ENCODE measurements around the gene ITLN1.
"Not testable (repeated sequence)": the region's sequence is repeated elsewhere in the genome, so short reads cannot be mapped to it uniquely, and the experiment has no call there.

ITLN1 gene

GRCh38 chr1:160883581-160884513 lies 1.1 kb downstream of the ITLN1 start:
- DNase-seq (ENCODE audit: low read depth in 2 of 2), result no peak

- DNase-seq (ENCODE audit: low read depth in 2 of 2), result no peak
Observed at GRCh38 chr1:160882582-160882981, 2.4 kb downstream of the ITLN1 start.

- DNase-seq (ENCODE audit: low read depth in 2 of 2), result not testable (repeated sequence)
Observed at GRCh38 chr1:160881264-160881663, 3.7 kb downstream of the ITLN1 start.

GRCh38 chr1:160880216-160880615 lies 4.8 kb downstream of the ITLN1 start:
- DNase-seq (ENCODE audit: low read depth in 2 of 2), result no peak

- no peak for DNase-seq (ENCODE audit: low read depth in 2 of 2)
Observed at GRCh38 chr1:160879056-160879455, 5.9 kb downstream of the ITLN1 start.

- no peak for DNase-seq (ENCODE audit: low read depth in 2 of 2)
Observed at GRCh38 chr1:160877221-160877620, 7.8 kb downstream of the ITLN1 start.

- DNase-seq (ENCODE audit: low read depth in 2 of 2), result no peak
Observed at GRCh38 chr1:160876311-160876710, 8.7 kb downstream of the ITLN1 start.

GRCh38 chr1:160875591-160875990 lies 9.4 kb downstream of the ITLN1 start:
- DNase-seq (ENCODE audit: low read depth in 2 of 2), result not testable (repeated sequence)

- DNase-seq (ENCODE audit: low read depth in 2 of 2), result no peak
Observed at GRCh38 chr1:160874935-160875334, 10.0 kb downstream of the ITLN1 start.

- no peak for DNase-seq (ENCODE audit: low read depth in 2 of 2)
Observed at GRCh38 chr1:160868141-160868540, 16.8 kb downstream of the ITLN1 start.

- not testable (repeated sequence) for DNase-seq (ENCODE audit: low read depth in 2 of 2)
Observed at GRCh38 chr1:160867651-160868050, 17.3 kb downstream of the ITLN1 start.

GRCh38 chr1:160866695-160867260 lies 18.2 kb downstream of the ITLN1 start:
- no peak for DNase-seq (ENCODE audit: low read depth in 2 of 2)

- no peak for DNase-seq (ENCODE audit: low read depth in 2 of 2)
Observed at GRCh38 chr1:160866001-160866694, 18.8 kb downstream of the ITLN1 start.

GRCh38 chr1:160865337-160865736 lies 19.6 kb downstream of the ITLN1 start:
- DNase-seq (ENCODE audit: low read depth in 2 of 2), result no peak

GRCh38 chr1:160864173-160864572 lies 20.8 kb downstream of the ITLN1 start:
- DNase-seq (ENCODE audit: low read depth in 2 of 2), result no peak

GRCh38 chr1:160863774-160864131 lies 21.2 kb downstream of the ITLN1 start:
- no peak for DNase-seq (ENCODE audit: low read depth in 2 of 2)

- no peak for DNase-seq (ENCODE audit: low read depth in 2 of 2)
Observed at GRCh38 chr1:160863061-160863773, 21.8 kb downstream of the ITLN1 start.

- DNase-seq (ENCODE audit: low read depth in 2 of 2), result peak in 1 of 2 donors; percentile 15
Observed at GRCh38 chr1:160862203-160863060, 22.5 kb downstream of the ITLN1 start, which contains the start of gene CD244. Gene CD244, minus strand, starts transcription at chr1:160862887. Its CDS starts 210 bp downstream, at chr1:160862677.

- no peak for DNase-seq (ENCODE audit: low read depth in 2 of 2)
Observed at GRCh38 chr1:160860840-160861505, 24.0 kb downstream of the ITLN1 start.

- no peak for DNase-seq (ENCODE audit: low read depth in 2 of 2)
Observed at GRCh38 chr1:160859166-160859565, 25.8 kb downstream of the ITLN1 start.
